ENCODE data around the gene EMCN.
"Not testable (repeated sequence)": the region's sequence is repeated elsewhere in the genome, so short reads cannot be mapped to it uniquely, and the experiment has no call there.

The EMCN gene

GRCh38 chr4:100356172-100356571 is 161.7 kb downstream of the EMCN start:
- H3K9me3 ChIP-seq (ENCODE audit: control insufficient read depth, insufficient read depth, low read length) = no peaks in the 10 kb centered on the region
- H3K36me3 ChIP-seq (ENCODE audit: control insufficient read depth, low read length) = no peaks in the 10 kb centered on the region
- H3K27me3 ChIP-seq (ENCODE audit: control insufficient read depth, low read length) = no peaks in the 10 kb centered on the region
- H3F3A ChIP-seq (ENCODE audit: control insufficient read depth, insufficient read depth) = no peaks in the 10 kb centered on the region
- no peak overlapping the region for H3K4me3 ChIP-seq (ENCODE audit: low read length)
- no peaks in the 10 kb centered on the region for H3K79me2 ChIP-seq (ENCODE audit: control insufficient read depth, low read length)
- H3K9me2 ChIP-seq (replicated peaks; ENCODE audit: control insufficient read depth, low read length) = no peaks in the 10 kb centered on the region
- H4K20me1 ChIP-seq (ENCODE audit: control insufficient read depth, insufficient read depth, low read depth, low read length) = no peaks in the 10 kb centered on the region
- no peak overlapping the region for H3K27ac ChIP-seq (ENCODE audit: low read depth, low read length)
- no peak overlapping the region for H3K4me2 ChIP-seq (ENCODE audit: low read length)
- no peaks in the 10 kb centered on the region for H3K4me1 ChIP-seq (ENCODE audit: control insufficient read depth, low read length)
- TF ChIP-seq CTCF (IDR thresholded peaks at IDR 0.05; ENCODE audit: low read depth, low read length, poor library complexity, severe bottlenecking) (no peak), EZH2phosphoT487 (IDR thresholded peaks at IDR 0.05; ENCODE audit: borderline replicate concordance, low read length) (no peak)

GRCh38 chr4:100352352-100352751 is 165.5 kb downstream of the EMCN start:
- H3K27me3 ChIP-seq (ENCODE audit: control insufficient read depth, low read length); H3K4me1 ChIP-seq (ENCODE audit: control insufficient read depth, low read length); H3K79me2 ChIP-seq (ENCODE audit: control insufficient read depth, low read length); H4K20me1 ChIP-seq (ENCODE audit: control insufficient read depth, insufficient read depth, low read depth, low read length); H3K9me2 ChIP-seq (replicated peaks; ENCODE audit: control insufficient read depth, low read length); H3K9me3 ChIP-seq (ENCODE audit: control insufficient read depth, insufficient read depth, low read length); H3K4me2 ChIP-seq (ENCODE audit: low read length); H3K27ac ChIP-seq (ENCODE audit: low read depth, low read length); H3F3A ChIP-seq (ENCODE audit: control insufficient read depth, insufficient read depth); H3K36me3 ChIP-seq (ENCODE audit: control insufficient read depth, low read length); H3K4me3 ChIP-seq (ENCODE audit: low read length): not testable (repeated sequence)

- H3K9me2 ChIP-seq (replicated peaks; ENCODE audit: control insufficient read depth, low read length) = no peaks in the 10 kb centered on the region
- H3K27me3 ChIP-seq (ENCODE audit: control insufficient read depth, low read length) = no peaks in the 10 kb centered on the region
- H4K20me1 ChIP-seq (ENCODE audit: control insufficient read depth, insufficient read depth, low read depth, low read length) = no peaks in the 10 kb centered on the region
- H3K4me2 ChIP-seq (ENCODE audit: low read length) = no peak overlapping the region
- H3K27ac ChIP-seq (ENCODE audit: low read depth, low read length) = no peak overlapping the region
- TF ChIP-seq EZH2phosphoT487 (IDR thresholded peaks at IDR 0.05; ENCODE audit: borderline replicate concordance, low read length) (no peak), CTCF (IDR thresholded peaks at IDR 0.05; ENCODE audit: low read depth, low read length, poor library complexity, severe bottlenecking) (no peak)
- no peaks in the 10 kb centered on the region for H3K36me3 ChIP-seq (ENCODE audit: control insufficient read depth, low read length)
- H3F3A ChIP-seq (ENCODE audit: control insufficient read depth, insufficient read depth) = no peaks in the 10 kb centered on the region
- H3K79me2 ChIP-seq (ENCODE audit: control insufficient read depth, low read length) = no peaks in the 10 kb centered on the region
- no peaks in the 10 kb centered on the region for H3K9me3 ChIP-seq (ENCODE audit: control insufficient read depth, insufficient read depth, low read length)
- H3K4me1 ChIP-seq (ENCODE audit: control insufficient read depth, low read length) = no peaks in the 10 kb centered on the region
- H3K4me3 ChIP-seq (ENCODE audit: low read length) = no peak overlapping the region
Measured at GRCh38 chr4:100348473-100348872, 169.3 kb downstream of the EMCN start.

- Histone ChIP-seq H3K4me2 (ENCODE audit: low read length) (no peak overlapping the region), H3K4me1 (ENCODE audit: control insufficient read depth, low read length) (no peaks in the 10 kb centered on the region), H3K27me3 (ENCODE audit: control insufficient read depth, low read length) (no peaks in the 10 kb centered on the region), H3K4me3 (ENCODE audit: low read length) (no peak overlapping the region), H3K36me3 (ENCODE audit: control insufficient read depth, low read length) (no peaks in the 10 kb centered on the region), H3K27ac (ENCODE audit: low read depth, low read length) (no peak overlapping the region), H3F3A (ENCODE audit: control insufficient read depth, insufficient read depth) (no peaks in the 10 kb centered on the region), H3K9me2 (replicated peaks; ENCODE audit: control insufficient read depth, low read length) (no peaks in the 10 kb centered on the region), H3K79me2 (ENCODE audit: control insufficient read depth, low read length) (no peaks in the 10 kb centered on the region), H3K9me3 (ENCODE audit: control insufficient read depth, insufficient read depth, low read length) (no peaks in the 10 kb centered on the region), H4K20me1 (ENCODE audit: control insufficient read depth, insufficient read depth, low read depth, low read length) (no peaks in the 10 kb centered on the region)
- no peak for TF ChIP-seq CTCF (IDR thresholded peaks at IDR 0.05; ENCODE audit: low read depth, low read length, poor library complexity, severe bottlenecking)
Measured at GRCh38 chr4:100347241-100347640, 170.6 kb downstream of the EMCN start.

All from DOHH2 (cell line).